ENCODE data around the gene HMGB3. TPM values are rescaled to one million over a fixed set of nuclear protein-coding genes. Genes with fewer than 3 reads are reported as not detected.
"Not testable (repeated sequence)": the region's sequence is repeated elsewhere in the genome, so short reads cannot be mapped to it uniquely, and the experiment has no call there.

The HMGB3 gene
- polyA plus RNA-seq, 1 donor from 2014 or later = 5.5 TPM

DNA sequence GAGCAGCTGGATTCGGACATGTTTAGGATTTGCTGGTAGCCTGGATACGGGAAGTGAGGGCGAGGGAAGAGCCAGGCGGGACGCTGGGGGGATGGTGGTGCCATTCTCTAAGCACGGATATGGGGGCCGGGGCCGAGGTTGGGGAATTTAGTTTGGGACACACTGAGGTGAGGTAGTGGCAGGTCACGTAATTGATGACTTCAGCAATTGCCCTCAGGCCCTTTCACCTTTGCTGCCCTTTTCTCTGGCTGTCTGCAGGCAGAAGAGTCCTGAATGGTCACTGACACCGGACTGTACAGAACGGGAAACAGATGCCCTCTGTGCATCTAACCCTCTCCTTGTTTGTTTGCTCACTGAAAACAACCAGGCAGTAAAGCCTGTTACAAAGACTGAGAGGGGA is 16.9 kb upstream of the HMGB3 start:
- Mint-ChIP-seq H3K27me3 (peaks cover 9% of the 10 kb centered on the region), H3K36me3 (no peaks in the 10 kb centered on the region), H3K4me1 (no peaks in the 10 kb centered on the region), H3K4me3 (no peak overlapping the region), H3K27ac (no peak overlapping the region), H3K9me3 (no peaks in the 10 kb centered on the region)

DNA sequence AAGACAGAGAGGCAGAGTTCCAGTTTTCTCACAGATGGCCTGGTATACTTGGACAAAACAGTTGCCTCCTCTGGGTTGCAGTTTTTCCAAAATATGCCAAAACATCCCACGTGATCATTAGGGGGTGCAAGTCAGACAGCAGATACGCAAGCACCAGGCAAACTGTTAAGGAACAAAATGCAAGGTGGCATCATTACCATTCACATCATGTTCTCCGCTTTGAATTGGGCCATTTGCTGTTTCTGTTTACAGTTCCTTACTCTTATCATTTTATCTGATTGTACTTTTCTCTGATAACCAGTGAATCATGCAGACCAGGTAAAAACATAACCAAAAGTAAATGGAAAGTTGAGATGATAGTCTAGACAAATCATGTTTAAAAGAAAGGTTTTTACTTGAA is 16.4 kb upstream of the HMGB3 start:
- H3K4me3 Mint-ChIP-seq = no peak overlapping the region
- H3K4me1 Mint-ChIP-seq = no peaks in the 10 kb centered on the region
- no peaks in the 10 kb centered on the region for H3K36me3 Mint-ChIP-seq

DNA sequence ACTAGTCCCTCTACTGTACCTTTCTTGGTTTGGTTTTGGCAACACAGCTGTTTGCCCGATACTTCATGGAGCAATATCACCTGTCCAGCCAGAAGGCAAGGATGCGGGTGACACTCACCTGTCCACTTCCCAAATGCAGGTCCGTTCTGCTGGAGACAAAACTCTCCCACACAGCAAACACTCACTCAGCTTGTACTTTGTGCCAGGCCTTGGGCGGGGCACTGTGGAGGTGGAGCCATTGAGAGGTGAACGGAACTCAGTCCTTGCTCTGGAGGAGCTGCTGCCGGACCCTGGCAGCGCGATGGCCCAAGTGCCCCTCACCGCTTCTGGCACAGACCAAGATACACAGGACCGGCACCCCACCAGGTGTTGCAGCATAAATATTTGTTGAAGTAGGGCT is 15.3 kb upstream of the HMGB3 start:
- peaks cover 9% of the 10 kb centered on the region for H3K27me3 Mint-ChIP-seq
- no peak overlapping the region for H3K4me3 Mint-ChIP-seq
- H3K4me1 Mint-ChIP-seq = no peaks in the 10 kb centered on the region
- H3K36me3 Mint-ChIP-seq = no peaks in the 10 kb centered on the region
- H3K9me3 Mint-ChIP-seq = peaks cover 0 to 4% (median 0%) of the 10 kb centered on the region in 3 donors
- no peak overlapping the region for H3K27ac Mint-ChIP-seq

More for the DNA sequence above, 16.4 kb upstream of the HMGB3 start:
- Mint-ChIP-seq H3K27ac (no peak overlapping the region), H3K27me3 (peaks cover 9% of the 10 kb centered on the region), H3K9me3 (no peaks in the 10 kb centered on the region)

DNA sequence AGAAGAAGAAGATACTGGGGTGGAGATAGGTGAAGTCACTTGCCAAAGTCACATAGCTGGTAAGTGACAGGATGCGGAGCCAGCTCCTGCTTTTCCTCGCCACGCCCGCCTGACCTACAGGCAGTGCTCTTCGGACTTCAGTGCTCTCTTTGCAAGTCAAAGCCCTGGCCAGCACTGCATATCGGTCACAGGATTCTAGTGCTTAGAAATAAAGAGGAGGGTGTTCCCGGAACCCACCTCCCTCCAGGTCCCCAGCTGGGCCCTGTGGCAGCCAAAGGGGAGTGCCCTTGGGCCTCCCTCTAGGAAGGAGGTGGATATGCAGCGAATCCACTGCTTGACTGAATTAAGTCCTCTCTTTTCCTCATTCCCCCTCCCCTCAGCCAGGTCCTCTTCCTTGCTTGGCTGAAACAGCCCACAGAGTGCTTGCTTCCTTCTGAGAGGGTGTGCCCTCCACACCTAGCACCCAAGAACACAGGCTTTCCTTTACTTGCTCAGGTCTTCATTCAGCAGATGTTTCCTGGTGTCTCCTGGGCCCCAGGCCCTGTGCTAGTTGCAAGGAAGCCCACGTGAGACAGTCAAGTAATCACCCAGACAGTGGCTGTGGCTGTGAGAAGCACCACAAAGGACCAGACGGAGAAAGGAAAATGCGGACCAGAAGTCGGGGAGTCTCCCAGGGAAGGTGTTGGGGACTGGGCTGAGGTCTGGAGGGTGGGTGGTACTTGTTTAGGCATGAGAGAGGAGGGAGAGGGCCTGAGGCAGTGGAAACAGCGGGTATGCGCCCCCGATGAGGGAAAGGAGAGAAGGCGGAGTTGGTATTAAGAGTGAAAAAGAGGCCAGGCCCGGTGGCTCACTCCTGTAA is 14.0 kb upstream of the HMGB3 start:
- Mint-ChIP-seq H3K36me3 (no peaks in the 10 kb centered on the region), H3K4me3 (peak overlapping the region in 1 of 4 donors; percentile 30), H3K9me3 (peaks cover 0 to 4% (median 0%) of the 10 kb centered on the region in 3 donors), H3K27ac (no peak overlapping the region), H3K4me1 (no peaks in the 10 kb centered on the region), H3K27me3 (peaks cover 9% of the 10 kb centered on the region)

GRCh38 chrX:150972450-150972849 is 10.7 kb upstream of the HMGB3 start:
- Mint-ChIP-seq H3K27me3 (peaks cover 5% of the 10 kb centered on the region), H3K4me1 (peaks cover 0 to 2% (median 0%) of the 10 kb centered on the region in 3 donors), H3K4me3 (no peak overlapping the region), H3K36me3 (no peaks in the 10 kb centered on the region), H3K9me3 (peaks cover 0 to 8% (median 0%) of the 10 kb centered on the region in 3 donors), H3K27ac (no peak overlapping the region)

GRCh38 chrX:150975655-150976390 is 7.3 kb upstream of the HMGB3 start:
- Mint-ChIP-seq H3K27ac (no peak overlapping the region), H3K36me3 (no peaks in the 10 kb centered on the region), H3K9me3 (peaks cover 0 to 8% (median 0%) of the 10 kb centered on the region in 3 donors), H3K27me3 (no peaks in the 10 kb centered on the region), H3K4me3 (no peak overlapping the region), H3K4me1 (peaks cover 0 to 4% (median 0%) of the 10 kb centered on the region in 3 donors)

- Mint-ChIP-seq H3K27ac (no peak overlapping the region), H3K36me3 (no peaks in the 10 kb centered on the region), H3K4me1 (peaks cover 0 to 4% (median 0%) of the 10 kb centered on the region in 3 donors), H3K4me3 (no peak overlapping the region), H3K9me3 (peaks cover 0 to 4% (median 0%) of the 10 kb centered on the region in 3 donors), H3K27me3 (no peaks in the 10 kb centered on the region)
These were observed 5.5 kb upstream of the HMGB3 start for GRCh38 chrX:150977411-150978162.

- H3K36me3 Mint-ChIP-seq = no peaks in the 10 kb centered on the region
- H3K27me3 Mint-ChIP-seq = peaks cover 2% of the 10 kb centered on the region
- no peak overlapping the region for H3K4me3 Mint-ChIP-seq
- H3K27ac Mint-ChIP-seq = no peak overlapping the region
- H3K9me3 Mint-ChIP-seq = peaks cover 0 to 4% (median 0%) of the 10 kb centered on the region in 3 donors
- H3K4me1 Mint-ChIP-seq = peaks cover 0 to 4% (median 0%) of the 10 kb centered on the region in 3 donors
These were observed 2.9 kb upstream of the HMGB3 start for GRCh38 chrX:150980186-150980585.

DNA sequence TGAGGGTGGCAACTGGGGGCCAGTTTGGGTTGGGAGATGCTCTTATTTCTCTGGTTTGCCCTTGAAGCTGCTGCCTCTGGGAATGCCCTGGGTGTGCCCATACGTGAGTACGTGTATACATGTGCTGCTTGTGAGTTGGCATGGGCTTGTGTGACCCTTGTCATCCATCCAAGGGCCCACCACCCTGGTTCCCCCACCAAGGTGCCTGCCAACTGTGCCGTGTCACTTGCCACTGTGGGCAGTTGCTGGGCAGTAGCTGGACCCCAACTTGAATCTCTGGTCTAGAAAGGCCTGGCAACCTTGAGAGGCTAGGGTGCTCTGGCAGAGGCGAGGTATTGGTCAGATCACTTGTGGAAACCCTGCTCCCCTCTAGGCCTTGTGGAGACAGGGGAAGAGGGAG is 2.4 kb upstream of the HMGB3 start:
- H3K4me1 Mint-ChIP-seq = peaks cover 0 to 2% (median 0%) of the 10 kb centered on the region in 3 donors
- peaks cover 2% of the 10 kb centered on the region for H3K27me3 Mint-ChIP-seq
- peak overlapping the region in 1 of 4 donors; percentile 40 for H3K4me3 Mint-ChIP-seq
- H3K27ac Mint-ChIP-seq = no peak overlapping the region
- peaks cover 0 to 2% (median 0%) of the 10 kb centered on the region in 3 donors for H3K9me3 Mint-ChIP-seq
- no peaks in the 10 kb centered on the region for H3K36me3 Mint-ChIP-seq

DNA sequence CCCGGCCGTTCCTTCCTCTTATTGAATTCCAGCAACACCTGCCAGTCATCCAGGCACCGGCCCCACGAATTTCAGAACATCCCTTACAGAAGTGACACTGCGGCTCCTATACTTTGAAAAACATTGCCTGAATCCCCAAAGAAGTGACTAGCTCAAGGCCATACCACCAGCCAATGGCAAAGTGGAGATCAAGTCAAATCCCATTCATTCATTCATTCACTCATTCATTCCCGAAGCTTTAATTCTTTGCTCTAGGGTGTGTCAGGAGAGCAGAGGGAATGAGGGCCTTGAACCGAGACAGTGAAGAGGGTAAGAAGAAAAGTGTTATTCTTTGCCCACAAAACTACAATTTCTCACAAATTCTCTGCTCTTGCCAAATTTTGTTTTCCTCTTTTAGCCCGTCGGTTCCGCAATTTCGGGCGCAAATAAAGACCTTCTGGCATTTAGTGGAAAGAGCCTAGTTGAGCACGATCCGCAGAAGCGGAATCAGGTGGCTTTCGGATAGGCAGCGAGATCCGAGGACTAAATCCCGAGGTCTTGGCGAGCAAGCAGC is 824 bp upstream of the HMGB3 start:
- H3K4me3 Mint-ChIP-seq = peak overlapping the region; percentile 75 to 92 (median 86)
- peak overlapping the region; percentile 14 to 82 (median 70) for H3K27ac Mint-ChIP-seq

GRCh38 chrX:150983521-150984168 is 510 bp downstream of the HMGB3 start:
- peak overlapping the region in 1 of 4 donors; percentile 85 for H3K4me3 Mint-ChIP-seq
- peaks cover 4% of the 10 kb centered on the region for H3K27me3 Mint-ChIP-seq
- no peak overlapping the region for H3K27ac Mint-ChIP-seq
- peaks cover 0 to 2% (median 0%) of the 10 kb centered on the region in 3 donors for H3K4me1 Mint-ChIP-seq
- H3K36me3 Mint-ChIP-seq = no peaks in the 10 kb centered on the region
- no peaks in the 10 kb centered on the region for H3K9me3 Mint-ChIP-seq

More for the DNA sequence above, 824 bp upstream of the HMGB3 start:
- peaks cover 4% of the 10 kb centered on the region for H3K27me3 Mint-ChIP-seq
- no peaks in the 10 kb centered on the region for H3K36me3 Mint-ChIP-seq
- no peaks in the 10 kb centered on the region for H3K9me3 Mint-ChIP-seq
- H3K4me1 Mint-ChIP-seq = peaks cover 0 to 2% (median 0%) of the 10 kb centered on the region in 3 donors

- no peaks in the 10 kb centered on the region for H3K36me3 Mint-ChIP-seq
- H3K4me3 Mint-ChIP-seq = peak overlapping the region; percentile 51 to 91 (median 84)
- peak overlapping the region in 1 of 3 donors; percentile 78 for H3K27ac Mint-ChIP-seq
- peaks cover 0 to 2% (median 0%) of the 10 kb centered on the region in 3 donors for H3K4me1 Mint-ChIP-seq
- H3K9me3 Mint-ChIP-seq = no peaks in the 10 kb centered on the region
- H3K27me3 Mint-ChIP-seq = peaks cover 4% of the 10 kb centered on the region
These were observed 1.2 kb downstream of the HMGB3 start for GRCh38 chrX:150984169-150984824.

DNA sequence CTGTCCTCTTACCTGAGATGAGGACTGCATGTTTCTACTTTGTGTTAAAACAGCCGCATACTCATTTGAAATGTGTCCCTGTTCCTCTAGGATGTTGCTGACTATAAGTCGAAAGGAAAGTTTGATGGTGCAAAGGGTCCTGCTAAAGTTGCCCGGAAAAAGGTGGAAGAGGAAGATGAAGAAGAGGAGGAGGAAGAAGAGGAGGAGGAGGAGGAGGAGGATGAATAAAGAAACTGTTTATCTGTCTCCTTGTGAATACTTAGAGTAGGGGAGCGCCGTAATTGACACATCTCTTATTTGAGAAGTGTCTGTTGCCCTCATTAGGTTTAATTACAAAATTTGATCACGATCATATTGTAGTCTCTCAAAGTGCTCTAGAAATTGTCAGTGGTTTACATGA is 4.6 kb downstream of the HMGB3 start:
- not testable (repeated sequence) for H3K4me1 Mint-ChIP-seq, H3K9me3 Mint-ChIP-seq, H3K36me3 Mint-ChIP-seq, H3K27me3 Mint-ChIP-seq, H3K4me3 Mint-ChIP-seq
- H3K27ac Mint-ChIP-seq = peak overlapping the region in 1 of 3 donors; percentile 6

- Mint-ChIP-seq H3K4me1 (no peaks in the 10 kb centered on the region), H3K27me3 (peaks cover 4% of the 10 kb centered on the region)
These were observed 6.3 kb downstream of the HMGB3 start for GRCh38 chrX:150989420-150989819.

More at GRCh38 chrX:150989420-150989819, 6.3 kb downstream of the HMGB3 start:
- no peaks in the 10 kb centered on the region for H3K9me3 Mint-ChIP-seq
- no peak overlapping the region for H3K27ac Mint-ChIP-seq
- H3K4me3 Mint-ChIP-seq = peak overlapping the region in 1 of 4 donors; percentile 42
- no peaks in the 10 kb centered on the region for H3K36me3 Mint-ChIP-seq
